HUDEP-2 (cell line): ENCODE data around the gene TAS2R19.
"Not testable (repeated sequence)": the region's sequence is repeated elsewhere in the genome, so short reads cannot be mapped to it uniquely, and the experiment has no call there.

Source experiments
- DNase-seq, 76 experiments: peaks; one replicate each; lab custom pipeline; 2025; ENCODE audit not compliant: unreplicated experiment in 76 of 76; lab: John Stamatoyannopoulos, UW

TAS2R19 gene

GRCh38 chr12:11022520-11022919 lies at the start of gene TAS2R19:
Gene TAS2R19 (minus strand): TSS chr12:11022620. CDS start chr12:11022571, 49 bp downstream.
- DNase-seq = no peak

GRCh38 chr12:11071414-11071813 lies 49.0 kb upstream of the TAS2R19 start:
- no peak for DNase-seq

GRCh38 chr12:11070999-11071398 lies 48.6 kb upstream of the TAS2R19 start:
- DNase-seq = no peak

GRCh38 chr12:11069854-11070365 lies 47.5 kb upstream of the TAS2R19 start:
- no peak for DNase-seq

GRCh38 chr12:11067514-11067913 lies 45.1 kb upstream of the TAS2R19 start:
- peak in 31 of 76 experiments; percentile 0 to 48 (median 12) for DNase-seq

GRCh38 chr12:11062194-11062593 lies 39.8 kb upstream of the TAS2R19 start, which contains the start of gene TAS2R46:
Gene TAS2R46 (minus strand): TSS chr12:11062294. CDS start chr12:11062294, 0 bp downstream.
- not testable (repeated sequence) for DNase-seq

GRCh38 chr12:11059784-11060183 lies 37.4 kb upstream of the TAS2R19 start:
- no peak for DNase-seq

- no peak for DNase-seq
Observed at GRCh38 chr12:11059041-11059440, 36.6 kb upstream of the TAS2R19 start.

- no peak for DNase-seq
Observed at GRCh38 chr12:11055306-11055705, 32.9 kb upstream of the TAS2R19 start.

GRCh38 chr12:11049806-11050531 lies 27.5 kb upstream of the TAS2R19 start:
- DNase-seq = not testable (repeated sequence)

GRCh38 chr12:11041366-11041765 lies 18.9 kb upstream of the TAS2R19 start:
- not testable (repeated sequence) for DNase-seq

GRCh38 chr12:11040162-11040561 lies 17.7 kb upstream of the TAS2R19 start:
- no peak for DNase-seq

- no peak for DNase-seq
Observed at GRCh38 chr12:11039171-11039570, 16.8 kb upstream of the TAS2R19 start.

GRCh38 chr12:11033959-11034358 lies 11.5 kb upstream of the TAS2R19 start:
- DNase-seq = not testable (repeated sequence)

- no peak for DNase-seq
Observed at GRCh38 chr12:11031307-11031706, 8.9 kb upstream of the TAS2R19 start, which contains the start of gene TAS2R31. Gene TAS2R31 (minus strand): TSS chr12:11031407. CDS start chr12:11031335, 72 bp downstream.

GRCh38 chr12:11026118-11026517 lies 3.7 kb upstream of the TAS2R19 start:
- peak in 7 of 76 experiments; percentile 1 to 7 (median 5) for DNase-seq

GRCh38 chr12:11023387-11023786 lies 967 bp upstream of the TAS2R19 start:
- DNase-seq = no peak

- DNase-seq = no peak
Observed at GRCh38 chr12:11016937-11017336, 5.5 kb downstream of the TAS2R19 start.

GRCh38 chr12:11015775-11016430 lies 6.5 kb downstream of the TAS2R19 start:
- DNase-seq = no peak

- no peak for DNase-seq
Observed at GRCh38 chr12:11014234-11014633, 8.2 kb downstream of the TAS2R19 start.

- DNase-seq = no peak
Observed at GRCh38 chr12:11007608-11008007, 14.8 kb downstream of the TAS2R19 start.

- no peak for DNase-seq
Observed at GRCh38 chr12:10998204-10998603, 24.2 kb downstream of the TAS2R19 start, which contains the start of gene TAS2R20. Gene TAS2R20 (minus strand): TSS chr12:10998304. CDS start chr12:10997875, 429 bp downstream.
